H9 (cell line): ENCODE data around the gene GGA2. TPM values are rescaled to one million over a fixed set of nuclear protein-coding genes. Genes with fewer than 3 reads are reported as not detected.
"Not testable (repeated sequence)": the region's sequence is repeated elsewhere in the genome, so short reads cannot be mapped to it uniquely, and the experiment has no call there.

Experiments
- DNase-seq: peaks from one replicate; pipeline ENCODE4 v3.0.0-alpha.2; 2017
- H2AFZ ChIP-seq: one replicate; pipeline ENCODE4 v1.6.1; 2013; ENCODE audit warnings: mild to moderate bottlenecking, low read length, control low read depth, moderate library complexity
- H2AK5ac ChIP-seq: 2 replicates; pipeline ENCODE4 v1.6.1; 2013; ENCODE audit warnings: low read length, control low read depth, mixed read lengths; ENCODE audit not compliant: insufficient read length
- H2BK120ac ChIP-seq: one replicate; pipeline ENCODE4 v1.6.1; 2013; ENCODE audit warnings: low read depth, mild to moderate bottlenecking, low read length, control low read depth, inconsistent platforms; ENCODE audit not compliant: poor library complexity, severe bottlenecking
- H2BK12ac ChIP-seq: 2 replicates; pipeline ENCODE4 v1.6.1; 2013; ENCODE audit warnings: low read length, control low read depth, mixed read lengths, low read depth; ENCODE audit not compliant: insufficient read length
- H2BK15ac ChIP-seq: 2 replicates; pipeline ENCODE4 v1.6.1; 2013; ENCODE audit warnings: low read depth, low read length, control low read depth
- H2BK20ac ChIP-seq: one replicate; pipeline ENCODE4 v1.6.1; 2013; ENCODE audit warnings: low read depth, mild to moderate bottlenecking, low read length, control low read depth, inconsistent platforms; ENCODE audit not compliant: poor library complexity, severe bottlenecking
- H2BK5ac ChIP-seq: 2 replicates; pipeline ENCODE4 v1.6.1; 2013; ENCODE audit warnings: low read length, control low read depth, mixed read lengths; ENCODE audit not compliant: insufficient read length
- H3K14ac ChIP-seq: 2 replicates; pipeline ENCODE4 v1.6.1; 2013; ENCODE audit warnings: low read length, control low read depth; ENCODE audit not compliant: insufficient read depth
- H3K18ac ChIP-seq: 2 replicates; pipeline ENCODE4 v1.6.1; 2013; ENCODE audit warnings: low read depth, mild to moderate bottlenecking, mixed read lengths, low read length, control low read depth; ENCODE audit not compliant: insufficient read length
- H3K23ac ChIP-seq: 2 replicates; pipeline ENCODE4 v1.6.1; 2013; ENCODE audit warnings: low read length, control low read depth, mixed read lengths, low read depth; ENCODE audit not compliant: insufficient read length
- H3K23me2 ChIP-seq: 2 replicates; pipeline ENCODE4 v1.6.1; 2013; ENCODE audit warnings: low read depth, mild to moderate bottlenecking, mixed read lengths, low read length, control low read depth; ENCODE audit not compliant: insufficient read length, poor library complexity, severe bottlenecking
- H3K27ac ChIP-seq: 2 replicates; pipeline ENCODE4 v1.5.1; 2013; ENCODE audit warnings: low read length, control low read depth, mixed read lengths, low read depth; ENCODE audit not compliant: insufficient read length
- H3K27me3 ChIP-seq: 2 replicates; pipeline ENCODE4 v1.6.1; 2013; ENCODE audit warnings: low read length, control low read depth, inconsistent platforms; ENCODE audit not compliant: insufficient read depth
- H3K4ac ChIP-seq: 2 replicates; pipeline ENCODE4 v1.6.1; 2013; ENCODE audit warnings: low read depth, mild to moderate bottlenecking, control low read depth, inconsistent platforms, low read length, moderate library complexity
- H3K4me1 ChIP-seq: 2 replicates; pipeline ENCODE4 v1.6.1; 2013; ENCODE audit warnings: low read length, control low read depth, inconsistent platforms; ENCODE audit not compliant: insufficient read depth
- H3K4me2 ChIP-seq: 2 replicates; pipeline ENCODE4 v1.6.1; 2013; ENCODE audit warnings: low read length, control low read depth, mixed read lengths; ENCODE audit not compliant: insufficient read length, insufficient read depth
- H3K56ac ChIP-seq: 2 replicates; pipeline ENCODE4 v1.6.1; 2013; ENCODE audit warnings: low read depth, mild to moderate bottlenecking, mixed read lengths, low read length, control low read depth; ENCODE audit not compliant: insufficient read length
- H3K79me1 ChIP-seq: 2 replicates; pipeline ENCODE4 v1.6.1; 2013; ENCODE audit warnings: low read depth, mild to moderate bottlenecking, moderate library complexity, low read length, control low read depth, inconsistent platforms; ENCODE audit not compliant: insufficient read depth, poor library complexity, severe bottlenecking
- H3K79me2 ChIP-seq: 2 replicates; pipeline ENCODE4 v1.6.1; 2013; ENCODE audit warnings: low read length, control low read depth, inconsistent platforms; ENCODE audit not compliant: insufficient read depth
- H3K9ac ChIP-seq: 2 replicates; pipeline ENCODE4 v1.6.1; 2013; ENCODE audit warnings: low read length, control low read depth, mixed read lengths; ENCODE audit not compliant: insufficient read length; ENCODE audit errors: extremely low read depth
- H3K9me3 ChIP-seq: one replicate; pipeline ENCODE4 v1.6.1; 2013; ENCODE audit warnings: low read depth, low read length, inconsistent platforms; ENCODE audit not compliant: control insufficient read depth
- H3T11ph ChIP-seq: one replicate; pipeline ENCODE4 v1.6.1; 2013; ENCODE audit warnings: mild to moderate bottlenecking, low read length, control low read depth, inconsistent platforms
- H4K20me1 ChIP-seq: one replicate; pipeline ENCODE4 v1.6.1; 2013; ENCODE audit not compliant: control insufficient read depth, insufficient read length, insufficient read depth
- H4K5ac ChIP-seq: 2 replicates; pipeline ENCODE4 v1.6.1; 2013; ENCODE audit warnings: low read depth, mild to moderate bottlenecking, mixed read lengths, low read length, control low read depth; ENCODE audit not compliant: insufficient read length
- H4K8ac ChIP-seq: replicated peaks from 2 replicates; pipeline ENCODE4 v1.6.1; 2013; ENCODE audit warnings: low read length, control low read depth, mixed read lengths, low read depth; ENCODE audit not compliant: insufficient read length
- H4K91ac ChIP-seq: 2 replicates; pipeline ENCODE4 v1.6.1; 2013; ENCODE audit warnings: low read depth, mild to moderate bottlenecking, moderate library complexity, mixed read lengths, low read length, control low read depth; ENCODE audit not compliant: insufficient read length
- H3K27ac Mint-ChIP-seq, 3 experiments: 2 replicates in 2 of 3; 3 replicates in 1 of 3; pipeline ENCODE4 v1.8.0; 2020 to 2021; ENCODE audit warnings: mixed read lengths in 3 of 3, mild to moderate bottlenecking in 1 of 3, moderate library complexity in 1 of 3
- H3K27me3 Mint-ChIP-seq: 2 replicates; pipeline ENCODE4 v1.8.0; 2021; ENCODE audit warnings: low read depth, mild to moderate bottlenecking, moderate library complexity, mixed read lengths
- H3K36me3 Mint-ChIP-seq, 3 experiments: 2 replicates in 2 of 3; 3 replicates in 1 of 3; pipeline ENCODE4 v1.8.0; 2020 to 2021; ENCODE audit warnings: low read depth in 3 of 3, mixed read lengths in 3 of 3; ENCODE audit not compliant: insufficient read depth in 1 of 3
- H3K4me1 Mint-ChIP-seq, 2 experiments: 2 replicates each; pipeline ENCODE4 v1.8.0; 2020; ENCODE audit warnings: mixed read lengths in 2 of 2
- H3K4me3 Mint-ChIP-seq, 2 experiments: 2 replicates in 1 of 2; 3 replicates in 1 of 2; pipeline ENCODE4 v1.8.0; 2020 to 2021; ENCODE audit warnings: mild to moderate bottlenecking in 2 of 2, mixed read lengths in 2 of 2, moderate library complexity in 1 of 2
- H3K9me3 Mint-ChIP-seq, 2 experiments: 2 replicates in 1 of 2; 3 replicates in 1 of 2; pipeline ENCODE4 v1.8.0; 2020; ENCODE audit warnings: mild to moderate bottlenecking in 2 of 2, mixed read lengths in 2 of 2, moderate library complexity in 1 of 2
- WGBS: extraction: QIAGEN DNeasy Blood & Tissue Kit; methylation state at CpG from one replicate; pipeline ENCODE4 v1.1.7; 2013; ENCODE audit warnings: missing lambda C conversion rate, low lambda C conversion rate, mixed read lengths; ENCODE audit not compliant: insufficient read length; ENCODE audit errors: extremely low coverage; 5-methylcytosine and 5-hydroxymethylcytosine counted together
- total RNA-seq: library from RNA; stranded (reverse); gene quantifications from 2 replicates; pipeline ENCODE4 v1.2.1, GENCODE V29; 2021
- TF ChIP-seq, protein P1 (sequence below): fragments of 200-600 bp; sonication (generic); conservative IDR thresholded peaks from 3 replicates; pipeline ENCODE4 v1.8.0; 2021; ENCODE audit warnings: antibody characterized with exemption, mild to moderate bottlenecking

Gene GGA2
- total RNA-seq, 1 experiment from 2014 or later: 143 TPM

DNA sequence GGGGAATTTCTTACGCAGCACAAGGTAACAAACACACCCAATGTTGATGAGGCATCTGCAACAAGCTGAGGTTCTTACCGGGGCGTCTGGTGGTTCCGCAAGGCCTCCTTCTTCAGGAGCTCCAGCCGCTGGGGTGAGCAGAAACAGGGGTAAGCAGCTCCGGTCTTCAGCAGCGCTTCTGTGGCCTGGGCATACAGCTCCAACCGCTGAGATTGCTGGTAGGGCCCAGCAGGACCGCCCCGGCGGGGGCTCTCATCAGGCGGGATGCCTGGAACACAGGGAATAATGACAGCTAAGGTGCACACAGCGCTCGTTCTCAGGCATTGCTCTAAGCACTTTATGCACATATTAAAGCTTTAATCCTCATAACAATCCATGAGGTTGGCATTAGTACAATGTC lies 34.1 kb upstream of the GGA2 start:
- Histone ChIP-seq H3K79me2 (no peaks in the 10 kb centered on the region), H2AK5ac (no peak overlapping the region), H2BK12ac (no peak overlapping the region), H4K20me1 (no peaks in the 10 kb centered on the region), H3K4ac (no peak overlapping the region), H3K4me1 (no peaks in the 10 kb centered on the region), H2BK120ac (no peak overlapping the region), H3K23ac (no peak overlapping the region), H3K14ac (no peak overlapping the region), H4K8ac (no peak overlapping the region), H3K27me3 (no peaks in the 10 kb centered on the region), H3K79me1 (no peaks in the 10 kb centered on the region), H2BK5ac (no peak overlapping the region), H3K9ac (no peak overlapping the region), H3K4me2 (no peak overlapping the region), H2BK20ac (no peak overlapping the region), H4K5ac (no peak overlapping the region), H3K27ac (no peak overlapping the region), H3K23me2 (no peaks in the 10 kb centered on the region), H2BK15ac (no peak overlapping the region), H4K91ac (no peak overlapping the region), H3K18ac (no peak overlapping the region), H3K9me3 (no peaks in the 10 kb centered on the region), H3K56ac (no peak overlapping the region), H2AFZ (no peak overlapping the region), H3T11ph (no peak overlapping the region)
- no peak for DNase-seq
- Mint-ChIP-seq H3K4me3 (no peak overlapping the region), H3K27ac (no peak overlapping the region), H3K27me3 (no peaks in the 10 kb centered on the region), H3K4me1 (no peaks in the 10 kb centered on the region), H3K36me3 (peaks cover 25 to 85% (median 54%) of the 10 kb centered on the region in 3 experiments; a peak in 6 of 7 replicates), H3K9me3 (no peaks in the 10 kb centered on the region)
- no CpG with 5 or more reads among the region's 14 CpGs for WGBS
- TF ChIP-seq, protein P1, sequence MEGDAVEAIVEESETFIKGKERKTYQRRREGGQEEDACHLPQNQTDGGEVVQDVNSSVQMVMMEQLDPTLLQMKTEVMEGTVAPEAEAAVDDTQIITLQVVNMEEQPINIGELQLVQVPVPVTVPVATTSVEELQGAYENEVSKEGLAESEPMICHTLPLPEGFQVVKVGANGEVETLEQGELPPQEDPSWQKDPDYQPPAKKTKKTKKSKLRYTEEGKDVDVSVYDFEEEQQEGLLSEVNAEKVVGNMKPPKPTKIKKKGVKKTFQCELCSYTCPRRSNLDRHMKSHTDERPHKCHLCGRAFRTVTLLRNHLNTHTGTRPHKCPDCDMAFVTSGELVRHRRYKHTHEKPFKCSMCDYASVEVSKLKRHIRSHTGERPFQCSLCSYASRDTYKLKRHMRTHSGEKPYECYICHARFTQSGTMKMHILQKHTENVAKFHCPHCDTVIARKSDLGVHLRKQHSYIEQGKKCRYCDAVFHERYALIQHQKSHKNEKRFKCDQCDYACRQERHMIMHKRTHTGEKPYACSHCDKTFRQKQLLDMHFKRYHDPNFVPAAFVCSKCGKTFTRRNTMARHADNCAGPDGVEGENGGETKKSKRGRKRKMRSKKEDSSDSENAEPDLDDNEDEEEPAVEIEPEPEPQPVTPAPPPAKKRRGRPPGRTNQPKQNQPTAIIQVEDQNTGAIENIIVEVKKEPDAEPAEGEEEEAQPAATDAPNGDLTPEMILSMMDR: no peak

- H3K4me3 Mint-ChIP-seq, H2BK20ac ChIP-seq, H4K5ac ChIP-seq, H3K56ac ChIP-seq, H2BK15ac ChIP-seq, H3K18ac ChIP-seq, H3K23ac ChIP-seq, DNase-seq, H2AK5ac ChIP-seq, H2BK12ac ChIP-seq, H3K9ac ChIP-seq, H2AFZ ChIP-seq, H4K91ac ChIP-seq, H3K79me2 ChIP-seq, H3K9me3 Mint-ChIP-seq, H3K27me3 ChIP-seq, H3K27ac Mint-ChIP-seq, H3K4me2 ChIP-seq, H3K23me2 ChIP-seq, H3K27me3 Mint-ChIP-seq, H3K4me1 Mint-ChIP-seq, H3K4ac ChIP-seq, H3T11ph ChIP-seq, H2BK5ac ChIP-seq, H4K20me1 ChIP-seq, H3K79me1 ChIP-seq, H3K27ac ChIP-seq, H3K9me3 ChIP-seq, H4K8ac ChIP-seq, H3K14ac ChIP-seq, H3K4me1 ChIP-seq, H2BK120ac ChIP-seq: not testable (repeated sequence)
- WGBS: no CpG with 5 or more reads among the region's 3 CpGs
- H3K36me3 Mint-ChIP-seq: peaks cover 19 to 77% (median 43%) of the 10 kb centered on the region in 3 experiments; a peak in 6 of 7 replicates
These were observed 30.5 kb upstream of the GGA2 start for GRCh38 chr16:23540817-23541178.
